Tongue (tissue), 2 donors: ENCODE results near the gene TCAP. TPM values are rescaled to one million over a fixed set of nuclear protein-coding genes. Genes with fewer than 3 reads are reported as not detected.

Experiments used
- DNase-seq: peaks from one replicate; pipeline ENCODE4 v3.0.0-alpha.2; 2015
- total RNA-seq: library from RNA; depleted of rRNA; stranded (reverse); fragments of >200 nt; gene quantifications from one replicate; pipeline ENCODE4 v1.2.3, GENCODE V29; 2014

Gene TCAP
- total RNA-seq, 1 donor from 2014 or later = 608 TPM

- DNase-seq = no peak
Measured at GRCh38 chr17:39651923-39652586, 13.1 kb upstream of the TCAP start.

- no peak for DNase-seq
Measured at GRCh38 chr17:39652587-39653315, 12.4 kb upstream of the TCAP start.

- no peak for DNase-seq
Measured at GRCh38 chr17:39653316-39653661, 11.9 kb upstream of the TCAP start.

- DNase-seq = peak; percentile 57
Measured at GRCh38 chr17:39653662-39654331, 11.4 kb upstream of the TCAP start.

- DNase-seq = no peak
Measured at GRCh38 chr17:39655105-39655504, 10.0 kb upstream of the TCAP start.

GRCh38 chr17:39658346-39658745 is 6.8 kb upstream of the TCAP start:
- DNase-seq = no peak

GRCh38 chr17:39658760-39659159 is 6.4 kb upstream of the TCAP start:
- DNase-seq = no peak

- DNase-seq = no peak
Measured at GRCh38 chr17:39659279-39660010, 5.7 kb upstream of the TCAP start.

GRCh38 chr17:39660011-39660360 is 5.2 kb upstream of the TCAP start:
- no peak for DNase-seq

GRCh38 chr17:39660397-39661385 is 4.5 kb upstream of the TCAP start:
- DNase-seq = peak; percentile 77

GRCh38 chr17:39661744-39662541 is 3.2 kb upstream of the TCAP start:
- DNase-seq = no peak

GRCh38 chr17:39662551-39663339 is 2.4 kb upstream of the TCAP start:
- DNase-seq = no peak

GRCh38 chr17:39663340-39663687 is 1.8 kb upstream of the TCAP start:
- DNase-seq = no peak

- no peak for DNase-seq
Measured at GRCh38 chr17:39663688-39664580, 1.2 kb upstream of the TCAP start.

- peak; percentile 59 for DNase-seq
Measured at GRCh38 chr17:39665642-39666224, 584 bp downstream of the TCAP start.

- DNase-seq = no peak
Measured at GRCh38 chr17:39666231-39666600, 1.1 kb downstream of the TCAP start.

GRCh38 chr17:39666601-39667261 is 1.6 kb downstream of the TCAP start:
- peak; percentile 55 for DNase-seq
